Ishikawa (cell line): ENCODE data around the gene BICRA.

Experiments used
- CEBPB ChIP-seq: IDR thresholded peaks from 2 replicates; pipeline ENCODE4 v1.6.1; 2012
- CREB1 ChIP-seq: IDR thresholded peaks from 2 replicates; pipeline ENCODE4 v1.6.1; 2012; ENCODE audit warnings: low read depth
- EGR1 ChIP-seq: IDR thresholded peaks from 2 replicates; pipeline ENCODE4 v1.6.1; 2012
- EP300 ChIP-seq: IDR thresholded peaks from 2 replicates; pipeline ENCODE4 v1.6.1; 2012; ENCODE audit warnings: borderline replicate concordance
- FOXM1 ChIP-seq: IDR thresholded peaks from 2 replicates; pipeline ENCODE4 v1.6.1; 2012; ENCODE audit warnings: low read depth, borderline replicate concordance
- NFIC ChIP-seq: IDR thresholded peaks from 2 replicates; pipeline ENCODE4 v1.6.1; 2012
- RAD21 ChIP-seq: IDR thresholded peaks from 2 replicates; pipeline ENCODE4 v1.6.1; 2012; ENCODE audit warnings: low read depth
- REST ChIP-seq: IDR thresholded peaks from 2 replicates; pipeline ENCODE4 v1.6.1; 2012; ENCODE audit warnings: low read depth, mild to moderate bottlenecking
- TAF1 ChIP-seq: IDR thresholded peaks from 2 replicates; pipeline ENCODE4 v1.6.1; 2012; ENCODE audit warnings: low read depth, mild to moderate bottlenecking
- TCF12 ChIP-seq: IDR thresholded peaks from 2 replicates; pipeline ENCODE4 v1.6.1; 2012; ENCODE audit warnings: low read depth
- TEAD4 ChIP-seq: IDR thresholded peaks from 2 replicates; pipeline ENCODE4 v1.6.1; 2012
- YY1 ChIP-seq: IDR thresholded peaks from 2 replicates; pipeline ENCODE4 v1.6.1; 2012; ENCODE audit warnings: low read depth
- ZBTB7A ChIP-seq: IDR thresholded peaks from 2 replicates; pipeline ENCODE4 v1.6.1; 2012; ENCODE audit warnings: low read depth
- TF ChIP-seq, protein P1 (sequence below): IDR thresholded peaks from 2 replicates; pipeline ENCODE4 v1.6.1; 2012
- TF ChIP-seq, protein P2 (sequence below): IDR thresholded peaks from 2 replicates; pipeline ENCODE4 v1.6.1; 2012

Gene BICRA

DNA sequence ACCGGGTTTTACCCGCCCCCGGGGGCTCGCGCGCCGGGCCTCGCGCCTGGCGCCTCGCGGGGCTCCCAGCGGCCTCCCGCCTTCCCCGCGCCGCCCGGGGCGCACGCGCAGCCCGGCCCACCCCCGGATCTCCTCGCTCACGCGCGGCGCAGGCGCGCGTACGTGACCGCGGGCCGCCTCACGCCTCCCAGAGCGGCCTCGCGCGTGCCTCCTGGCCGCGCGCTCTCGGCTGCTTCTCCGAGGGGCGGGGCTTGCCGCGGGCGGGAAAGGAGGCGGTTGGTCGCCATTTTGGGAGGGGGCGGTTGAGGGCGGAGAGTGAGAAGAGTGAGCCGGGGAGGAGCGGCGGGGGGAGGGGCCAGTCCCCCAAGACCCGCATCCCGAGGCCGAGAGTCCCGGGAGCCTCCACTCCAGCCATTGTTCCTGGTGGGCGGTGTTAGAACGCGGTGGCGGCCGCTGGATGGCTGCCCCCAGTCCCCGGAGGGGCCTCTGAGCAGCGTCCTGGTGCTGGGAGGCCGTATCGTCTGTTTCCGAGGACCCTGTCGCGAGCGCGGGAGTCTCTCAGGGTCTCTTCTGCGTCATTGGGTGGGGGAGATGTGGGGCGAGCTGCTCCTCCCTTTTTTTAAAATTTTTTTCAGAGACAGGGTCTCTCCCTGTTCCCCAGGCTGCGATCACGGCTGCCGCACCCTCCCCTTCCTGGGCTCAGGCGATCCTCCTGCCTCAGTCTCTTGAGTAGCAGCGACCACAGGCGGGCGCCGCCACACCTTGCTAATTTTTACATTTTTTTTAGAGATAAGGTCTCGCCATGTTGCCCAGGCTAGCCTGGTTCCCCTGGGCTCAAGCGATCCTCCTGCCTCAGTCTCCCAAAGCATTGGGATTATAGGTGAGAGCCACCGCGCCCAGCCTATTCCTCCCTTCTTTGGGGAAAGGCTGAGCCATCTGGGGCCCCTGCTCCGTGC, 35.6 kb upstream of the BICRA start, which contains the start of gene ZNF541:
TSS of gene ZNF541 (minus strand) at position 78 of the 956 bp plus-strand sequence. CDS start 17,292 bp downstream, outside the sequence.
- no peak for TF ChIP-seq REST
- TF ChIP-seq, protein P1, sequence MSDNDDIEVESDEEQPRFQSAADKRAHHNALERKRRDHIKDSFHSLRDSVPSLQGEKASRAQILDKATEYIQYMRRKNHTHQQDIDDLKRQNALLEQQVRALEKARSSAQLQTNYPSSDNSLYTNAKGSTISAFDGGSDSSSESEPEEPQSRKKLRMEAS = peak; percentile 88
- no peak for TF ChIP-seq RAD21
- 0 out of 2 replicates have a peak, but pooled peaks have one; percentile 22 for TF ChIP-seq YY1
- no peak for TF ChIP-seq TEAD4

GRCh38 chr19:47580397-47580796, 28.5 kb upstream of the BICRA start:
- no peak for TF ChIP-seq NFIC
- TF ChIP-seq, protein P1 = no peak
- TF ChIP-seq CEBPB = no peak
- TF ChIP-seq, protein P2, sequence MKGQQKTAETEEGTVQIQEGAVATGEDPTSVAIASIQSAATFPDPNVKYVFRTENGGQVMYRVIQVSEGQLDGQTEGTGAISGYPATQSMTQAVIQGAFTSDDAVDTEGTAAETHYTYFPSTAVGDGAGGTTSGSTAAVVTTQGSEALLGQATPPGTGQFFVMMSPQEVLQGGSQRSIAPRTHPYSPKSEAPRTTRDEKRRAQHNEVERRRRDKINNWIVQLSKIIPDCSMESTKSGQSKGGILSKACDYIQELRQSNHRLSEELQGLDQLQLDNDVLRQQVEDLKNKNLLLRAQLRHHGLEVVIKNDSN = no peak
- TF ChIP-seq EGR1 = no peak
- TF ChIP-seq CREB1 = no peak
- no peak for TF ChIP-seq TAF1
- no peak for TF ChIP-seq RAD21
- TF ChIP-seq EP300 = no peak
- TF ChIP-seq FOXM1 = no peak
- no peak for TF ChIP-seq YY1
- no peak for TF ChIP-seq TEAD4
- TF ChIP-seq TCF12 = no peak
- no peak for TF ChIP-seq ZBTB7A

- no peak; the same call in 1 of the 2 replicates for TF ChIP-seq NFIC
- TF ChIP-seq CEBPB = no peak
- TF ChIP-seq EGR1 = no peak
- no peak for TF ChIP-seq TCF12
- TF ChIP-seq FOXM1 = no peak
- TF ChIP-seq, protein P1 = no peak
- no peak for TF ChIP-seq REST
- no peak for TF ChIP-seq RAD21
- no peak for TF ChIP-seq TEAD4
- no peak for TF ChIP-seq TAF1
- TF ChIP-seq, protein P2 = no peak
- no peak for TF ChIP-seq EP300
- no peak for TF ChIP-seq YY1
- no peak for TF ChIP-seq ZBTB7A
- TF ChIP-seq CREB1 = no peak
Observed at GRCh38 chr19:47581605-47582319, 27.2 kb upstream of the BICRA start.

GRCh38 chr19:47582320-47582909, 26.5 kb upstream of the BICRA start:
- TF ChIP-seq YY1 (no peak), CREB1 (no peak), TAF1 (no peak), CEBPB (no peak), TEAD4 (no peak), ZBTB7A (no peak), TCF12 (no peak), EP300 (no peak), FOXM1 (no peak), EGR1 (no peak), NFIC (no peak), RAD21 (no peak), REST (no peak)
- TF ChIP-seq, protein P2 = no peak
- TF ChIP-seq, protein P1 = no peak
